ENCODE data around the gene CDKAL1. TPM values are rescaled to one million over a fixed set of nuclear protein-coding genes. Genes with fewer than 3 reads are reported as not detected.

Gene CDKAL1
- total and polyA plus RNA-seq, 10 of the 15 experiments (the other 5 are each of a cell fraction or from before 2014, with no cell fraction given) = 10.7 to 26.9 (median 17.3) TPM

GRCh38 chr6:20688710-20689500 lies 154.6 kb downstream of the CDKAL1 start (continued):
- TF ChIP-seq PBX3 (IDR thresholded peaks at IDR 0.05; ENCODE audit: insufficient replicate concordance, low read depth, low read length) = no peak
- no peak for TF ChIP-seq NFXL1 (IDR thresholded peaks at IDR 0.05; ENCODE audit: borderline replicate concordance)
- peak; percentile 5; the same call in 1 of the 2 replicates for TF ChIP-seq JUNB (IDR thresholded peaks at IDR 0.05)
- TF ChIP-seq PAX8 (IDR thresholded peaks at IDR 0.05) = no peak
- TF ChIP-seq POLR2AphosphoS5 (IDR thresholded peaks at IDR 0.05; ENCODE audit: low read length) = peak; percentile 57; the same call in 1 of the 2 replicates
- TF ChIP-seq ATF2 (IDR thresholded peaks at IDR 0.05; ENCODE audit: low read length) = peak; percentile 74
- TF ChIP-seq NFIC (IDR thresholded peaks at IDR 0.05; ENCODE audit: low read depth, low read length) = peak; percentile 49
- no peak for TF ChIP-seq NFYA (IDR thresholded peaks at IDR 0.05; ENCODE audit: borderline replicate concordance, low read depth, low read length)
- TF ChIP-seq ZNF622 (IDR thresholded peaks at IDR 0.05) = no peak
- TF ChIP-seq NR2F1 (conservative IDR thresholded peaks at IDR 0.05) = no peak
- no peak for TF ChIP-seq ZNF274 (IDR thresholded peaks at IDR 0.05; ENCODE audit: insufficient read depth, insufficient read length)
- TF ChIP-seq YBX1 (IDR thresholded peaks at IDR 0.05) = no peak
- no peak for TF ChIP-seq NKRF (conservative IDR thresholded peaks at IDR 0.05)
- TF ChIP-seq CHD1 (IDR thresholded peaks at IDR 0.05; ENCODE audit: low read depth, low read length) = no peak
- no peak for TF ChIP-seq FOXK2 (IDR thresholded peaks at IDR 0.05)
- TF ChIP-seq SMAD5 (IDR thresholded peaks at IDR 0.05; ENCODE audit: low read depth) = no peak
- TF ChIP-seq MTA2 (IDR thresholded peaks at IDR 0.05; ENCODE audit: low read depth) = no peak; the same call in 1 of the 2 replicates
- TF ChIP-seq WRNIP1 (IDR thresholded peaks at IDR 0.05; ENCODE audit: borderline replicate concordance, low read depth, low read length) = no peak
- no peak for TF ChIP-seq JUND (IDR thresholded peaks at IDR 0.05; ENCODE audit: low read depth, low read length)
- TF ChIP-seq, protein P1, sequence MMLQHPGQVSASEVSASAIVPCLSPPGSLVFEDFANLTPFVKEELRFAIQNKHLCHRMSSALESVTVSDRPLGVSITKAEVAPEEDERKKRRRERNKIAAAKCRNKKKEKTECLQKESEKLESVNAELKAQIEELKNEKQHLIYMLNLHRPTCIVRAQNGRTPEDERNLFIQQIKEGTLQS (IDR thresholded peaks at IDR 0.05; ENCODE audit: borderline replicate concordance, extremely low read depth, low read depth, low read length) = no peak
- no peak for TF ChIP-seq BMI1 (IDR thresholded peaks at IDR 0.05; ENCODE audit: borderline replicate concordance)
- TF ChIP-seq SREBF1 (IDR thresholded peaks at IDR 0.05; ENCODE audit: low read length) = no peak
- no peak for TF ChIP-seq RCOR1 (conservative IDR thresholded peaks at IDR 0.05; ENCODE audit: low read depth, low read length)
- peak; percentile 100 for TF ChIP-seq MLLT1 (IDR thresholded peaks at IDR 0.05)
